K562 (cell line): Measurements from ENCODE around the gene VKORC1. TPM values are rescaled to one million over a fixed set of nuclear protein-coding genes. Genes with fewer than 3 reads are reported as not detected.

Experiments used
- ATAC-seq: fragments of 200-7000 bp; cut with Tn5 transposase; 3 replicates; pipeline ENCODE4 v1.9.1; 2020; ENCODE audit warnings: moderate library complexity
- BruUV-seq: library from RNA; stranded (reverse); fragments of 400-500 nt; replicated peaks from 2 replicates; lab custom pipeline; 2021; lab: Mats Ljungman, UMichigan
- CTCF ChIA-PET: fragments of 300-600 bp; formaldehyde crosslinking; extraction: SDS; loops from one replicate; lab custom pipeline; 2021; ENCODE audit warnings: low intra/inter-chr PET ratio; lab: Yijun Ruan, JAX
- POLR2A ChIA-PET: fragments of 300-600, 350-650 bp; sonication (Branson Sonifier 250); formaldehyde crosslinking; extraction: SDS; loops from one replicate; lab custom pipeline; 2021; ENCODE audit warnings: antibody characterized with exemption, inconsistent platforms; lab: Yijun Ruan, JAX
- DNase-seq, 4 experiments: peaks; one replicate each; pipeline versions ENCODE4 v3.0.0 to v3.0.0-alpha.2; 2011 to 2018; ENCODE audit warnings: low spot score in 3 of 4, mixed read lengths in 3 of 4; ENCODE audit errors: extremely low read depth in 1 of 4
- FAIRE-seq: peaks from 2 replicates; lab custom pipeline; 2011; peaks lifted over from hg19 to GRCh38; lab: Jason Lieb, UNC
- H2AFZ ChIP-seq: 2 replicates; pipeline ENCODE4 v1.6.0; 2011; ENCODE audit warnings: low read depth, low read length, control low read depth, inconsistent platforms
- H3K27ac ChIP-seq: fragments of 200-600 bp; 3 replicates; pipeline ENCODE4 v1.8.0; 2011; ENCODE audit warnings: low read depth, mild to moderate bottlenecking, control low read depth, inconsistent platforms, low read length, moderate library complexity, mixed read lengths; ENCODE audit errors: extremely low read depth
- H3K27me3 ChIP-seq, 2 experiments: fragments of 300-600 bp in 1 of 2; 2 replicates in 1 of 2; 3 replicates in 1 of 2; pipeline versions ENCODE4 v1.6.0 to v1.8.0; 2011; ENCODE audit warnings: inconsistent platforms in 2 of 2, low read length in 2 of 2, mild to moderate bottlenecking in 1 of 2, mixed read lengths in 1 of 2, moderate library complexity in 1 of 2; ENCODE audit not compliant: control insufficient read depth in 2 of 2, insufficient read depth in 2 of 2
- H3K36me3 ChIP-seq: fragments of 300-600 bp; 3 replicates; pipeline ENCODE4 v1.8.0; 2011; ENCODE audit warnings: mild to moderate bottlenecking, low read length, inconsistent platforms; ENCODE audit not compliant: control insufficient read depth, insufficient read depth
- H3K4me1 ChIP-seq, 2 experiments: fragments of 200-600 bp in 1 of 2; replicated peaks in 1 of 2; 2 replicates in 1 of 2; 3 replicates in 1 of 2; pipeline versions ENCODE4 v1.5.1 to v1.8.0; 2011; ENCODE audit warnings: inconsistent platforms in 2 of 2, low read length in 2 of 2, mild to moderate bottlenecking in 1 of 2, mixed read lengths in 1 of 2, moderate library complexity in 1 of 2; ENCODE audit not compliant: control insufficient read depth in 2 of 2, insufficient read depth in 2 of 2
- H3K4me2 ChIP-seq: 2 replicates; pipeline ENCODE4 v1.6.1; 2011; ENCODE audit warnings: low read length, control low read depth, inconsistent platforms, mixed read lengths; ENCODE audit not compliant: insufficient read depth
- H3K4me3 ChIP-seq: fragments of 200-600 bp; sonication (generic), shearing (Covaris generic); 2 replicates; pipeline ENCODE4 v1.5.1; 2016; ENCODE audit warnings: control low read depth, inconsistent platforms
- H3K79me2 ChIP-seq: fragments of 200-600 bp; 3 replicates; pipeline ENCODE4 v1.8.0; 2011; ENCODE audit warnings: low read length, inconsistent platforms; ENCODE audit not compliant: control insufficient read depth, insufficient read depth
- H3K9ac ChIP-seq, 2 experiments: 2 replicates each; pipeline versions ENCODE4 v1.6.0 to v1.6.1; 2011; ENCODE audit warnings: low read depth in 2 of 2, low read length in 2 of 2, control low read depth in 1 of 2, inconsistent platforms in 1 of 2, mild to moderate bottlenecking in 1 of 2, mixed read lengths in 1 of 2; ENCODE audit not compliant: insufficient read depth in 1 of 2
- H3K9me1 ChIP-seq: one replicate; pipeline ENCODE4 v1.6.0; 2011; ENCODE audit warnings: inconsistent platforms, mild to moderate bottlenecking, low read length, moderate library complexity; ENCODE audit not compliant: control insufficient read depth, insufficient read depth
- H3K9me3 ChIP-seq: replicated peaks from 2 replicates; pipeline ENCODE4 v1.5.1; 2011; ENCODE audit warnings: low read depth, low read length, inconsistent platforms; ENCODE audit not compliant: control insufficient read depth, insufficient read depth
- H4K20me1 ChIP-seq: replicated peaks from 2 replicates; pipeline ENCODE4 v1.6.1; 2011; ENCODE audit warnings: low read length, inconsistent platforms, mixed read lengths; ENCODE audit not compliant: control insufficient read depth, insufficient read depth
- CBFA2T3 ChIP-seq: fragments of 450-650 bp; IDR thresholded peaks from 2 replicates; pipeline ENCODE4 v1.6.1; 2017
- FOSL1 ChIP-seq: fragments of 200-800 bp; sonication (Bioruptor generic); conservative IDR thresholded peaks from 2 replicates; pipeline ENCODE4 v1.6.1; 2016; ENCODE audit warnings: missing genetic modification characterization, missing compliant biosample characterization
- KDM1A ChIP-seq, 2 experiments: fragments of 450-650 bp; IDR thresholded peaks; 2 replicates each; pipeline ENCODE4 v1.6.1; 2016; ENCODE audit warnings: mild to moderate bottlenecking in 2 of 2
- NFIX ChIP-seq: fragments of 250-450 bp; sonication (Bioruptor Pico); IDR thresholded peaks from 2 replicates; pipeline ENCODE4 v1.4.0; 2020; ENCODE audit warnings: low read depth, mild to moderate bottlenecking, moderate library complexity
- RBFOX2 ChIP-seq: fragments of 200-400 bp; formaldehyde crosslinking; IDR thresholded peaks from 2 replicates; pipeline ENCODE4 v1.6.1; 2017; ENCODE audit warnings: low read depth, mild to moderate bottlenecking, low read length, moderate library complexity
- RNF2 ChIP-seq: sonication (generic); IDR thresholded peaks from 2 replicates; pipeline ENCODE4 v1.6.1; 2016
- SMARCC2 ChIP-seq: fragments of 450-650 bp; IDR thresholded peaks from 2 replicates; pipeline ENCODE4 v1.6.1; 2017; ENCODE audit warnings: antibody characterized with exemption, moderate library complexity, mild to moderate bottlenecking, low read depth
- SMARCE1 ChIP-seq: fragments of 450-650 bp; IDR thresholded peaks from 2 replicates; pipeline ENCODE4 v1.7.1; 2016; ENCODE audit warnings: mild to moderate bottlenecking
- TFAP4 ChIP-seq: sonication (generic); formaldehyde crosslinking; IDR thresholded peaks from 2 replicates; pipeline ENCODE4 v1.8.0; 2022; ENCODE audit warnings: missing genetic modification reagents, mild to moderate bottlenecking, moderate library complexity, borderline replicate concordance
- ZBED1 ChIP-seq: IDR thresholded peaks from 2 replicates; pipeline ENCODE4 v1.6.1; 2014
- ZBTB33 ChIP-seq: sonication (generic); formaldehyde crosslinking; IDR thresholded peaks from 2 replicates; pipeline ENCODE4 v1.8.1; 2023; ENCODE audit warnings: mild to moderate bottlenecking, missing genetic modification reagents
- ZNF445 ChIP-seq: fragments of 250-450 bp; sonication (Bioruptor Pico); IDR thresholded peaks from 2 replicates; pipeline ENCODE4 v1.4.0; 2020; ENCODE audit warnings: low read depth, mild to moderate bottlenecking, moderate library complexity
- WGBS: fragments of 100-300 bp; shearing (Covaris generic); methylation state at CpG from one replicate; pipeline ENCODE4 v1.1.6; 2016; ENCODE audit warnings: low coverage, mixed read lengths; ENCODE audit not compliant: insufficient coverage; ENCODE audit errors: missing lambda C conversion rate; 5-methylcytosine and 5-hydroxymethylcytosine counted together
- in situ Hi-C: fragments of 300-500 bp; cut with MboI; formaldehyde crosslinking; loops from 4 replicates; pipeline ENCODE4 v1.15.0; 2018; ENCODE audit warnings: inconsistent platforms, mixed read lengths
- intact Hi-C: fragments of 100-400 bp; cut with micrococcal nuclease; formaldehyde crosslinking; loops from 2 replicates; pipeline ENCODE4 v1.14.2; 2022
- polyA plus RNA-seq, 8 experiments: library from polyadenylated mRNA; depleted of rRNA in 4 of 8; stranded (reverse) in 5 of 8; unstranded in 3 of 8; fragments of >200 nt; fragmentation: Nextera tagmentation in 2 of 8; fragmentation: Illumina TruSeq in 1 of 8; extraction: Ambion mirVana in 2 of 8; extraction: Trizol in 1 of 8; gene quantifications; 2 replicates each; pipeline versions ENCODE4 v1.2.1 to v1.2.3, GENCODE V29; 2011 to 2014; ENCODE audit warnings: inconsistent platforms in 1 of 8, missing spikeins in 1 of 8
- total RNA-seq, 7 experiments: library from RNA; depleted of rRNA in 6 of 7; stranded (reverse); fragments of >200 nt in 6 of 7; fragmentation: Illumina TruSeq in 2 of 7; extraction: Trizol in 2 of 7; gene quantifications; 2 replicates each; pipeline versions ENCODE4 v1.2.1 to v1.2.3, GENCODE V29; 2011 to 2021; ENCODE audit warnings: low replicate concordance in 1 of 7

Gene VKORC1
- total and polyA plus RNA-seq, 9 of the 15 experiments (the other 6 are each of a cell fraction or from before 2014, with no cell fraction given) = 30.0 to 119 (median 62.1) TPM

- DNase-seq = no peak
- in situ Hi-C loops = no loop called here
- no peaks in the 10 kb centered on the region for H3K9me1 ChIP-seq
- no peak overlapping the region for H3K4me2 ChIP-seq
- H3K27me3 ChIP-seq = no peaks in the 10 kb centered on the region
- FAIRE-seq = no peak
- H4K20me1 ChIP-seq = peaks cover 5% of the 10 kb centered on the region; the same call in 1 of the 2 replicates
- POLR2A ChIA-PET = interaction anchor here (0.6 to 1.8 kb wide), 4 partner anchors 9 to 102 kb away, joined by 3 to 6 read pairs (median 4); partner anchors contain the start of gene FUS
- H3K9ac ChIP-seq = peak overlapping the region in 1 of 2 experiments; percentile 62; a peak in 2 of 4 replicates
- H3K9me3 ChIP-seq = no peaks in the 10 kb centered on the region
- BruUV-seq = no TSS peak
- peaks cover 69% of the 10 kb centered on the region for H3K36me3 ChIP-seq
- 85% methylated on average over 22 of the region's 30 CpGs for WGBS
- ATAC-seq = no peak
- H2AFZ ChIP-seq = no peak overlapping the region
- H3K4me3 ChIP-seq = no peak overlapping the region
- H3K27ac ChIP-seq = no peak overlapping the region
- TF ChIP-seq SMARCE1 (no peak), RNF2 (no peak), ZBTB33 (CRISPR knock-in tag) (0 out of 2 replicates have a peak, but pooled peaks have one; percentile 16), SMARCC2 (no peak), FOSL1 (0 out of 2 replicates have a peak, but pooled peaks have one; percentile 13), KDM1A (IDR thresholded peaks at IDR 0.05) (no peak), CBFA2T3 (no peak), RBFOX2 (peak; percentile 48; the same call in 1 of the 2 replicates), ZBED1 (no peak), NFIX (CRISPR knock-in tag) (no peak), ZNF445 (CRISPR knock-in tag) (no peak), TFAP4 (CRISPR knock-in tag) (no peak)
- TF ChIP-seq, all 486 proteins: peak for 3
- H3K4me1 ChIP-seq = peaks cover 4 to 64% of the 10 kb centered on the region in 2 experiments; a peak in 3 of 5 replicates
- intact Hi-C loops = no loop called here
- CTCF ChIA-PET = no interaction called here
- H3K79me2 ChIP-seq = peaks cover 47% of the 10 kb centered on the region
These were observed 16.8 kb downstream of the VKORC1 start for GRCh38 chr16:31077592-31078396.
